Smooth muscle cell (in vitro differentiated cells): ENCODE data around the gene CCM2L. TPM values are rescaled to one million over a fixed set of nuclear protein-coding genes. Genes with fewer than 3 reads are reported as not detected.
A peak's percentile ranks its signal among the peaks of the same experiment; 100 is the strongest.

Experiments
- DNase-seq: peaks from one replicate; lab custom pipeline; 2025; ENCODE audit not compliant: unreplicated experiment; lab: John Stamatoyannopoulos, UW
- H2AFZ ChIP-seq: fragments of 200-600 bp; sonication (generic); 2 replicates; pipeline ENCODE4 v1.6.0; 2016; ENCODE audit warnings: antibody characterized with exemption, low read depth, mild to moderate bottlenecking
- H3F3A ChIP-seq: fragments of 200-600 bp; sonication (generic); 2 replicates; pipeline ENCODE4 v1.6.0; 2017; ENCODE audit warnings: antibody characterized with exemption, low read depth
- H3K27ac ChIP-seq: fragments of 200-600 bp; sonication (generic); 2 replicates; pipeline ENCODE4 v1.5.1; 2016; ENCODE audit warnings: low read depth, mild to moderate bottlenecking
- H3K27me3 ChIP-seq: fragments of 200-600 bp; sonication (generic); 2 replicates; pipeline ENCODE4 v1.6.1; 2016; ENCODE audit warnings: low read depth, mild to moderate bottlenecking
- H3K36me3 ChIP-seq: fragments of 200-600 bp; sonication (generic); 2 replicates; pipeline ENCODE4 v1.5.1; 2016; ENCODE audit warnings: low read depth
- H3K4me1 ChIP-seq: fragments of 200-600 bp; sonication (generic); 2 replicates; pipeline ENCODE4 v1.5.1; 2016; ENCODE audit warnings: low read depth
- H3K4me2 ChIP-seq: fragments of 200-600 bp; sonication (generic); 2 replicates; pipeline ENCODE4 v1.6.0; 2016; ENCODE audit warnings: mild to moderate bottlenecking
- H3K4me3 ChIP-seq: fragments of 200-600 bp; sonication (generic); 2 replicates; pipeline ENCODE4 v1.5.1; 2016; ENCODE audit warnings: mild to moderate bottlenecking
- H3K79me2 ChIP-seq: fragments of 200-600 bp; sonication (generic); 2 replicates; pipeline ENCODE4 v1.6.0; 2016; ENCODE audit warnings: low read depth, mild to moderate bottlenecking
- H3K9ac ChIP-seq: fragments of 200-600 bp; sonication (generic); 2 replicates; pipeline ENCODE4 v1.6.0; 2016; ENCODE audit warnings: low read depth
- H3K9me3 ChIP-seq: fragments of 200-600 bp; sonication (generic); replicated peaks from 2 replicates; pipeline ENCODE4 v1.5.1; 2016; ENCODE audit warnings: low read depth
- H4K20me1 ChIP-seq: fragments of 200-600 bp; sonication (generic); 2 replicates; pipeline ENCODE4 v1.6.0; 2016; ENCODE audit warnings: low read depth
- whole genome bisulfite sequencing: methylation state at CpG from one replicate; pipeline ENCODE4 v1.1.7; 2016; ENCODE audit warnings: low lambda C conversion rate; 5-methylcytosine and 5-hydroxymethylcytosine counted together
- polyA plus RNA-seq: library from polyadenylated mRNA; unstranded; fragments of >200 nt; fragmentation: Nextera tagmentation; extraction: Ambion mirVana; gene quantifications from 2 replicates; pipeline ENCODE4 v1.2.1, GENCODE V29; 2016
- total RNA-seq: library from RNA; depleted of rRNA; stranded (reverse); fragments of >200 nt; gene quantifications from 2 replicates; pipeline ENCODE4 v1.2.3, GENCODE V29; 2014
- TF ChIP-seq, protein P1 (sequence below): fragments of 200-600 bp; sonication (generic); IDR thresholded peaks from 2 replicates; pipeline ENCODE4 v1.5.1; 2017; ENCODE audit warnings: borderline replicate concordance, mild to moderate bottlenecking, antibody characterized with exemption; ENCODE audit not compliant: insufficient read depth, poor library complexity, severe bottlenecking

Gene CCM2L
- total and polyA plus RNA-seq, 2 experiments from 2014 or later = 0.27 TPM; not detected in 1

DNA sequence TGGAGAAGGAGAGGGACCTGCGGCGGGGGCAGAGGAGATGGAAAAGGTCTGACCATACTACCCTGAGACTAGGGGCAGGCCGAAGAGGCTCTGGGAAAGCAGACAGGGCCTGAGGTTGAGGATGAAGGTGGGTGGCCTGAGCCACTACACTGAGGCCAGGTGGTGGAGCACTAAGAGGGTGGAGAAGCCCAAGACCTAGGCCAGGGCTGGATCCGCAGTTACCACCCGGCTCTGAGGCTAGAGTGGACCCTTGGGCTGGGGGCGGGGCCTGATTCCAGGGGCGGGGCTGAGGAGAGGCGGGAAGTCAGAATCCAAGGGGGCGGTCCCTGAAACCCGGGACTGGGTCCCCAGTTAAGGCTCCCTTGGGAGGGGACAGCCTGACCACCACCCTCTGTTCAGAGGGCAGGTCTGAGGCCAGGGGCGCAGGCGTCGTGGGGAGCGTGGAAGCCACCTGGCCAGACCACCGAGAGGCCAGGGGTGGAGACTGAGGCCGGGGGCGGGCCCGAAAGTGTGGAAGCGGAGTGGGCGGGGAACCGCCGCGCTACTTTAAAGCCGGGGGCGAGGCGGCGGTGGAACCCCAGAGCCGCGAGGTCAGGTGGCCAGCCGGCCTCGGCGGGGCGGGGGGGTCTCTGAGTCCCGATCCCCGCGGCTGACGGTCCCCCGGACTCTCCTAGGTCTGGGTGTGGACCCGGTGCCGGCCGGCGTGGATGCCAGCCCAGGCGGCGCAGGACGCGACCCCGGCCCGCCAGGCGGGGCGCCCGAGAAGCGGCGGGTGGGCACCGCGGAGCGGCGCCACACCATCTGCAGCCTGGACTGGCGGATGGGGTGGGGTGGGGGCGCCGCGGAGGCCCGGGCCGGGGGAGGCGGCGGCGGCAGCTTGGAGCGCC, 8.3 kb downstream of the CCM2L start:
- Histone ChIP-seq H2AFZ (peak overlapping the region; percentile 57), H3K36me3 (no peaks in the 10 kb centered on the region), H3K4me3 (peak overlapping the region; percentile 59), H3K4me2 (peak overlapping the region; percentile 85), H3F3A (peaks cover 8% of the 10 kb centered on the region), H3K27ac (no peak overlapping the region), H3K9ac (no peak overlapping the region), H3K9me3 (no peaks in the 10 kb centered on the region), H4K20me1 (no peaks in the 10 kb centered on the region), H3K27me3 (peaks cover 54% of the 10 kb centered on the region), H3K79me2 (no peaks in the 10 kb centered on the region), H3K4me1 (peaks cover 4% of the 10 kb centered on the region)
- TF ChIP-seq, protein P1, sequence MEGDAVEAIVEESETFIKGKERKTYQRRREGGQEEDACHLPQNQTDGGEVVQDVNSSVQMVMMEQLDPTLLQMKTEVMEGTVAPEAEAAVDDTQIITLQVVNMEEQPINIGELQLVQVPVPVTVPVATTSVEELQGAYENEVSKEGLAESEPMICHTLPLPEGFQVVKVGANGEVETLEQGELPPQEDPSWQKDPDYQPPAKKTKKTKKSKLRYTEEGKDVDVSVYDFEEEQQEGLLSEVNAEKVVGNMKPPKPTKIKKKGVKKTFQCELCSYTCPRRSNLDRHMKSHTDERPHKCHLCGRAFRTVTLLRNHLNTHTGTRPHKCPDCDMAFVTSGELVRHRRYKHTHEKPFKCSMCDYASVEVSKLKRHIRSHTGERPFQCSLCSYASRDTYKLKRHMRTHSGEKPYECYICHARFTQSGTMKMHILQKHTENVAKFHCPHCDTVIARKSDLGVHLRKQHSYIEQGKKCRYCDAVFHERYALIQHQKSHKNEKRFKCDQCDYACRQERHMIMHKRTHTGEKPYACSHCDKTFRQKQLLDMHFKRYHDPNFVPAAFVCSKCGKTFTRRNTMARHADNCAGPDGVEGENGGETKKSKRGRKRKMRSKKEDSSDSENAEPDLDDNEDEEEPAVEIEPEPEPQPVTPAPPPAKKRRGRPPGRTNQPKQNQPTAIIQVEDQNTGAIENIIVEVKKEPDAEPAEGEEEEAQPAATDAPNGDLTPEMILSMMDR = no peak
- DNase-seq = no peak
- under 1% methylated on average over 46 of the region's 67 CpGs for WGBS

DNA sequence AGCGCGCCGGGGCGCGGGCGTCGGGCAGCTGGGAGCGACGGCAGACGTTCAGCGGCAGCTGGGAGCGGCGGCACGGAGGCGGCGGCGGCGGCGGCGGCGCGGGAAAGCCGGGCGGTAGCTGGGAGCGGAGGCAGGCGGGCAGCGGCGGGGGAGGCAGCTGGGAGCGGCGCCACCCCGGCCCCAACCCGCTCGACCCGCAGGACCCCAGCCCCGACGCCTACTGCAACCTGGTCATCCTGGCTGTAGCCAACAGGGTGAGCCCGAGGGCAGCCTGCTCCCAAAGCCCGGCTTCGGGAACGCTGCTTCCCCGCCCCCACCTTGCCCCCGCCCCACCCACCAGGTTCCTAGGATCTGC, 8.9 kb downstream of the CCM2L start:
- H3K27me3 ChIP-seq = peaks cover 60% of the 10 kb centered on the region
- H2AFZ ChIP-seq = no peak overlapping the region
- peak overlapping the region; percentile 33 for H3K4me3 ChIP-seq
- H3K4me2 ChIP-seq = peak overlapping the region; percentile 85
- TF ChIP-seq, protein P1 = no peak
- H3K36me3 ChIP-seq = no peaks in the 10 kb centered on the region
- peaks cover 8% of the 10 kb centered on the region for H3F3A ChIP-seq
- no peak overlapping the region for H3K27ac ChIP-seq
- peaks cover 4% of the 10 kb centered on the region for H3K4me1 ChIP-seq
- no peak for DNase-seq
- WGBS = under 1% methylated on average over 26 of the region's 42 CpGs
- no peaks in the 10 kb centered on the region for H3K9me3 ChIP-seq
- H4K20me1 ChIP-seq = no peaks in the 10 kb centered on the region
- no peaks in the 10 kb centered on the region for H3K79me2 ChIP-seq
- no peak overlapping the region for H3K9ac ChIP-seq

DNA sequence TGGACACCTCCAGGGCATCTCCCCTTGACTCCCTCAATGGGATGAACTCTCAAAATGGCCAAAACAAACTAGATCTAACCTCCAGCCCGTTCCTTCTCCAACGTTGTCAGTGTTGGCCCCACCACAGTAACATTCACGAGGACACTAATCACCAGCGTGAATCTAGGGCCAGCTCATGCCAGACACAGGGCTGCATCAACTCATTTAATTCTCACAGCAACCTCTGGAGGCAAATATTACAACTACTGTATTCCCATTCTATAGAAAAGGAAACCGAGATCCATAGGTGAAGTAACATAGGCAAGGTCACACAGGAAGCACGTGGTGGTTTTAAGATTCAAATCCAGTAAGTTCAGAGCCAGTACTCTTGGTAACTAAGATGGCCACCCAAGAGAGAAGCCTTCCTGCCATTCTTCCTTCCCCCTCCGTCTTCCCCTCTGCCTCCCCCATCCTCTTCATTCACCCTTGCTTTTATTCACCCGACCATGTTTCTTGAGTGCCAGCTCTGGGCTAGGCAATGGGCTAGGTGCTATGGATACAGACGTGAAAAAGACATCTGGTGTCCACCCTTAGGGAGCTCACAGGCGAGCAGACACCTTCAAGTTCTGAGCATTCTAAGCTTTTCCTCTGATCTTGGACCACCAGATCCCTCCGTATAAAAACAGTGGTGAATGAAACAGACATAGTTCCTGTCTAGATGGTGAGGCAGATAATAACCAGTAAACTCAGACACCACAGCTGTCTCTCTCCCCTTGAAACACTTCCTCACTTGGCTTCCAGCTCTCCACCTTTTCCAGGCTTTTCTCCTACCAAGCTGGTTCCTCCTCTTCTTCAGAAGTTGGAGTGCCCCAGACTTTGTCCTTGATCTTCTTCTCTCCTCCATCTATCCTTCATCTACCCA, 9.6 kb downstream of the CCM2L start:
- Histone ChIP-seq H3K36me3 (no peaks in the 10 kb centered on the region), H2AFZ (no peak overlapping the region), H3F3A (peaks cover 8% of the 10 kb centered on the region), H3K27me3 (peaks cover 67% of the 10 kb centered on the region), H3K4me2 (peak overlapping the region; percentile 85), H3K4me3 (no peak overlapping the region), H3K27ac (no peak overlapping the region), H3K4me1 (peaks cover 4% of the 10 kb centered on the region), H3K9ac (no peak overlapping the region), H3K9me3 (no peaks in the 10 kb centered on the region), H4K20me1 (no peaks in the 10 kb centered on the region), H3K79me2 (no peaks in the 10 kb centered on the region)
- WGBS = 54% methylated on average over 11 of the region's 11 CpGs
- no peak for DNase-seq
- TF ChIP-seq, protein P1 = no peak
